GM13976 (cell line): ENCODE measurements around the gene ZNF654.

ENCODE experiments used
- DNase-seq: peaks from one replicate; pipeline ENCODE4 v3.0.0; 2012; ENCODE audit warnings: low spot score
- in situ Hi-C: fragments of 300-500 bp; cut with MboI; formaldehyde crosslinking; loops from one replicate; pipeline ENCODE4 v1.12.0; 2022; ENCODE audit warnings: low sequenced_read_pairs, mixed read lengths, inconsistent platforms; ENCODE audit not compliant: unreplicated experiment
- TF ChIP-seq, protein P1 (sequence below): IDR thresholded peaks from 2 replicates; pipeline ENCODE4 v1.5.1; 2012; ENCODE audit warnings: borderline replicate concordance, mild to moderate bottlenecking; ENCODE audit not compliant: insufficient read depth; ENCODE audit errors: extremely low read depth, missing control alignments, control extremely low read depth

The ZNF654 gene

GRCh38 chr3:88131695-88132094 is 72.6 kb downstream of the ZNF654 start:
- in situ Hi-C loops: no loop called here
- TF ChIP-seq, protein P1, sequence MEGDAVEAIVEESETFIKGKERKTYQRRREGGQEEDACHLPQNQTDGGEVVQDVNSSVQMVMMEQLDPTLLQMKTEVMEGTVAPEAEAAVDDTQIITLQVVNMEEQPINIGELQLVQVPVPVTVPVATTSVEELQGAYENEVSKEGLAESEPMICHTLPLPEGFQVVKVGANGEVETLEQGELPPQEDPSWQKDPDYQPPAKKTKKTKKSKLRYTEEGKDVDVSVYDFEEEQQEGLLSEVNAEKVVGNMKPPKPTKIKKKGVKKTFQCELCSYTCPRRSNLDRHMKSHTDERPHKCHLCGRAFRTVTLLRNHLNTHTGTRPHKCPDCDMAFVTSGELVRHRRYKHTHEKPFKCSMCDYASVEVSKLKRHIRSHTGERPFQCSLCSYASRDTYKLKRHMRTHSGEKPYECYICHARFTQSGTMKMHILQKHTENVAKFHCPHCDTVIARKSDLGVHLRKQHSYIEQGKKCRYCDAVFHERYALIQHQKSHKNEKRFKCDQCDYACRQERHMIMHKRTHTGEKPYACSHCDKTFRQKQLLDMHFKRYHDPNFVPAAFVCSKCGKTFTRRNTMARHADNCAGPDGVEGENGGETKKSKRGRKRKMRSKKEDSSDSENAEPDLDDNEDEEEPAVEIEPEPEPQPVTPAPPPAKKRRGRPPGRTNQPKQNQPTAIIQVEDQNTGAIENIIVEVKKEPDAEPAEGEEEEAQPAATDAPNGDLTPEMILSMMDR: no peak
- DNase-seq: no peak

GRCh38 chr3:88132894-88133293 is 73.8 kb downstream of the ZNF654 start:
- TF ChIP-seq, protein P1: no peak
- DNase-seq: no peak
- in situ Hi-C loops: no loop called here

DNA sequence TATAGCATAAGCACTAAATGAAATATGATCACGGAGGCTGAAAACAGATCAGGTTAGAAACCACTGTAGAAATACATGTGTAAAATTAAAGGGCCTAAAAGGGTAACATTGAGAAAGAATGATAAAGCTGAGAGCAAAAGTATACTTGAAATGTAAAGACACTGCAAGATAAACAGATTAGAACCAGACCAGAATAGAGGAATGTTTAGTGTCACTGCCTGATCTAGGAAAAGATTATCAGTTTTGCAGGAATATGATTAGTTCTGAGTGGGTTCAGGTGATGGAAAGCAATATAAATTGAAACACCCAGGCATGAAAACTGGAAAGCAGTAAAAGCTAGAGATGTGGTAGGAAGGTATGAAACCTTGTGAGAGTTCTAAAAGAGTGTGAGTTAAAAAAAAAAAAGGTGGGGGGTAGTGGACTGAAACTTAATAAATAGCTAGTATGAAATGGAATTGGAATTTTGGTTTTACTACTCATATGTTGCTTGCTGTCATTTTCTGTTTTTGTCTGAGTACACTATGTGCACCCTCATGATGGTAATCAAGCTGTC is 74.7 kb downstream of the ZNF654 start:
- in situ Hi-C loops: no loop called here
- TF ChIP-seq, protein P1: no peak
- no peak for DNase-seq

- no peak for DNase-seq
- TF ChIP-seq, protein P1: no peak
- in situ Hi-C loops: no loop called here
Observed at GRCh38 chr3:88137836-88138235, 78.8 kb downstream of the ZNF654 start.

GRCh38 chr3:88141458-88142083 is 82.5 kb downstream of the ZNF654 start:
- in situ Hi-C loops: no loop called here
- no peak for DNase-seq

DNA sequence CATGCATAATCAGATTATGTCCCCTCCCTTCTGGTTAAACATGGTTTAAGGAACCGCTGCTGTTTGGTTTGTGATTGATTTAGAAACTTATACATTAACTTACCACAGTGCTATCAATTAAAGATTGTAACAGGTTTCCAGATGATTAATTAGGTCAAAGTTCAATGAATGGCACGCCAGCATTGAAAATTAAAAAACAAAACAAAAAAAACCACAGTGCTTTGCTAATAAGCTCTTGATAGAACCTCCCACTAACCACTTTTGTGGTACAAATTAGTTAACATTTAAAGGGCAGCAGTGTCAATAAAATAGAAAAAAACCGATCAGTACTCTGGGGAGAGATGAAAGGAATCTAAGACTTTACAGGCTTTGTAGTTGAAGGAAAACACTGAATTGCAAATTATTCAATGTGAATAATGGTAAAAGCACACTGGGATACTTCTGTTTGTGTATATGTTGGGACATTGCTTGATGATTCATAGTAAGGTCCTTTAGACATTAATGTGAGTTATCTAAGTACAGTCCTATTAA is 83.1 kb downstream of the ZNF654 start:
- in situ Hi-C loops: no loop called here
- TF ChIP-seq, protein P1: no peak
- no peak for DNase-seq

More at GRCh38 chr3:88141458-88142083, 82.5 kb downstream of the ZNF654 start:
- TF ChIP-seq, protein P1: no peak
